GM21786 (cell line): ENCODE results near the gene AOAH.
"Not testable (repeated sequence)": the region's sequence is repeated elsewhere in the genome, so short reads cannot be mapped to it uniquely, and the experiment has no call there.

Experiments used
- ATAC-seq: cut with Tn5 transposase; IDR thresholded peaks from one replicate; pipeline ENCODE4 v1.9.1; 2021; ENCODE audit not compliant: unreplicated experiment

The AOAH gene

DNA sequence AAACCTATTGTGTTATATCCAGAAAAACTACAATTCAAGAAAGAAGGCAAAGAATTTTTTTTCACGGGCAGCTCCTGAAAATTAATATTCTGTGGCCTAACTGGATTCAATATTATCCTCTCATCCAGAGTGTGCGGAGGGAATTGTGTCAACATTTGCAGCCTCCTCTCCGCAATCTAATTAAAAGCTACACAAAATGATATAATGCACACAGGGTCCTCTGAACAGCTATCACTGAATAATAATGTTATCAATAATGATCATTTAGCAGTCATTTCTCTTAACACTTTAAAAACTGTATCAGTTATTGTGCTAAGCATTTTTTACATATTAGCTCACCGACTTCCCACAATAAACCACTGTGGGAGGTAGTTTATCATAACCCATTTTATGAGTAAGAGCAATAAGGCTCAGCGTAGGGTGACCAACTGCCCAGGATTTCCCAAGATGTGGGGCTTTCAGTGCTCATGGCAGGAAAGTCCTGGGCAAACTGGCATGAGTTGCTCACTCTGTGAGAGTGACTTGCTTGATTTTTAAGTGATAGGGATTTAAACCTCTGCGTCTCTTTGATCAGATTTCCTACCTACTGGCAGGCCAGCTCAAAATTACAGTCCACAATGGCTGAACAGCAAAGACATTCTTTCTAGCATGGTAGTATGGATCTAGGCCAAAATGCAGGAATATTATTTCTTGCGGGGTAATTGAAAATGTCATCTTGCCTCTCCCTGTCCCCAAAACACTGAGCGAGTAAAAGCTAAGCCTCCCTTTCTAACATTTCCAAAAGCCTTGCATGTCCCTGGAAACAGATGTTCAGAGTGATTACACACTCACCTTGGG, 65.7 kb downstream of the AOAH start:
- no peak for ATAC-seq

DNA sequence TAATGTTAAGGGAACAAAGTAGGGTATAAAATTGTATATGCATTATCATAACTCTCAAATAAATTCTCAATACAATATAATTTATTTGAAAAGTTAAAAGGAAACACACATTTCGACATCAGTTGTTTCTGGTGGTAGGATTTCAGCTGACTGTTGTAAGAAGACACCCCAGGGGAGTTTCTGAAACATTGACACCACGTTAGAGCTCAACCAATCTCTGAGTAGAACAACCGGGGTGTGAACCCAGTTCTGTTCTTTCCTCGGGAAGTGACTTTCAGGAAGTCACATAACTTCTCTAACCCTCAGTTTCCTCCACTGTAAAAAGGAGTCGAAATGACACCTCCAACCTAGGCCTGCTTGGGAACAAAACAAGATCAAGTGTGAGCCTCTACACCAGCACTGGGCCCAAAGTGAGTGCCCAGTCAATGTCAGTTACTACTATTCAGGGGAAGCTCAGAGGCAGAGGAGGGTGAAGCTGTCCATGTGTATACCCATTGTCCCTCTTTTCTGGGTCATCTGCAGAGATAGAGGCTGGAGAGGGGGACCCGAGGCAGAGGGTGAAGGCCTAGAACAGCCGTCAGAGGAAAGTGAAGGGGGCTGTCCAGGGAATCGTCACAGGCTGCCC, 67.1 kb downstream of the AOAH start:
- ATAC-seq, result no peak

DNA sequence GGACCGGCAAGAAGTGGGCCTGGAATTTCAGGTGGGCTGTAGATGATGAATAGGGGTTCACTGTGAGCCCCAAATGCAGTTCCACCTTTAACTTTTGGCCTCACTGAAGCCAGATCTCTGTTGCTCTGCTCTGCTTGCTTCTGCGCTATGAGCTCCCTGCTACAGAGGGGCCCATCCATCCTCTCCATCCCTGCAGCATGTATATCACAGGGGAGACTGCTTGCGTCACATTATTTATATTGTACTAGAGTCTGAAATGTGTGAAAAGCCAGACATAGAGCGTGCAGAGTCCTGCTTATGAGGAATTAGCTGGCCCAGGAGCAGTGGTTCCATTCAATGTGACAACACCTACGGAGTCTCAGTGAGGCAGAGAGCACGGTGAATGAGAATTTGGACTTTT, 69.9 kb downstream of the AOAH start:
- ATAC-seq, result no peak

DNA sequence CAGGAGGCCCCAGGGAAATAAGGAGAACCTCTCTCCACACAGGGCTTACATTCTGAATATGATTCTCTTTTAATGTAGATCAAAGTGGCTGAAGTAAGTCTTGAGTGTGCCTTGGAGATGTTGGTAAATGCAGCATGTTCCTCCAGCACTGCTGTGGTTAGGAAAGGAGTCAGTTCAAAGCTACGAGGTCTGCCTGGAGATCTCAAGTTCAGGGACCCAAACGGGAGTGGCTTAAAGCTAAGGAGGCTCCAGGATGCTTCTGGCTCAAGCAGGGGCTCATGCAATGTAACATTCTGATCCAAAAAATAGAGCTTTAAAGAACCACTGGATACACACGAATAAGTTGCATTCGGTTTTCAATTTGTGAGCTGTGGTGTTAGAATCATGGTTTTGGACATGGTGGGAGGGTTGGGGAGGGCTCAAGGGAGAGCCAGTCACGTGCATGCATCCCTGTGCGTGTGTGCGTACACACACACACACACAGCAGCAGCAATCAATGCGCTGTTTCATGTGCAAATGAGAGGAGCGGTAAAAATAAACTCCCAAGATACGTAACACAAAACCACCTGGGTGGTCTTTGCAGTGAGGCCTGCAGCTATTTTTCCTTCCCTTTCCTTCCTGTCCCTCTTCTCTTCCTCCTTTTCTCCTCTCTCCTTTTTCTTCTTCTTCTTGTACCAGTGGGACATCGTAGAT, 70.5 kb downstream of the AOAH start:
- ATAC-seq, result no peak

DNA sequence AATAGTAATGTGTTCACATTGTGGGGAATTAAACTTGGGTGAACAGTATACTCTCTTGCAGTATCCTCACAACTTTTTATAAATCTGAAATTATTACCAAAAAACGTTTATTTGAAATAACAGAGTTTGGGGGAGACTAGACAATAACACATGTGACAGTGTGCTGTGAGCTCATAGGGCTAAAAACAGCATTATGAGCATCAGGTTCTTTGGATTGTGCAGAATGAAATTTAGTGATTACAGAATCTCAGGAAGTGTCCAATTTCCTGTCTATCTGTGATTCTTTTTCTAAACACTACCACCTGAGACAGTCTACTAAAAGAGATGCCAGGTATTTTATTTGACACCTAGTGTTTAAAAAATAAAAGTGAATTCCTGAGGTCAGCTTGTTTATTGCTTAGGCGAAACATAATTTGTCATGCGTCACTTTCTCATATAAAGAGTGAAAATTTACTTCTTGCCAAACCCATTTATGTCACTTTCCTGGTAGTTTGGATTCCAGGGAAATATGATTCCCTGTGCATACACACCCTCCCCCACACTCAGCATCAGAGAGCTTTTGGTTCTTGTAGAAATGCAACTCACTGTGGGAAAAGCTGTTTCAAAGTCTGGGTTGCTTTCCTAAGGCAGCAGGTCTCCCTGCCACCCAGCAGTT, 71.2 kb downstream of the AOAH start:
- no peak for ATAC-seq

DNA sequence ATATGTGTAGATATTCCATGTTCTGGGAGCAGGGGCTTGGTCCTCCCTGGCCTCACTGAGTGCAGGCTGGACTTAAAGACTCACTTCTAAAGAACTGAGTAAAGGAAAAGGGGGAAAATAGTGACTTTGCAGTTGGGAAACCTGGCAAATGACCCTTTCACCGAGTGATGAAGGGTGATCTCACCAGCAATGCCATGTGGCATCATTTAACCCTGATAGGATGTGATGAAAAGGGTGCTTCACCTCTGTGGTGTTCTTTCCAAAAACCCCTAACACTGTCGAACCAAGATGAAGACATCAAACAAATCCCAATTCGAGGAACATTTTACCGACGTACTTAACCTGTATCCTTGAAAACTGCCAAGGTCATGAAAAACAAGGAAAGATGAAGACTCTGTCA, 71.9 kb downstream of the AOAH start:
- no peak for ATAC-seq

DNA sequence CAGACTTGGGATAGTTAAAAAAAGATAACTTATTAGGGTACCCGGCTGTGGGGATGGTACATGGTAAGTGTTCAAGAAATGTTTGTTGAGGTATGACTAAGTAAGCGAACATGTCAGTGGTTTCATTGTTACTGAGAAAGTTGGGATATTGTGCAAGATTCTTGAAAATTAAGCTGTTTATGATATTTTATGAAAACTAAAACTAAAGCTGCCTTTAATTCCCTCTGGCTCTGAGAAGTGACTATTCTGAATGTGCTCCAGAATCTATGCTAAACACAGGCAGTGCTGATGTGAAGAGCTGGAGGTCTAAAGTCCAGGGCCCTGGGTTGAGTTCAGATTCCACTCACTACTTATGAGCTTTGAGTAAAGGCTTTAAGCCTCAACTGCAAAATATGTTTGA, 72.9 kb downstream of the AOAH start:
- no peak for ATAC-seq

DNA sequence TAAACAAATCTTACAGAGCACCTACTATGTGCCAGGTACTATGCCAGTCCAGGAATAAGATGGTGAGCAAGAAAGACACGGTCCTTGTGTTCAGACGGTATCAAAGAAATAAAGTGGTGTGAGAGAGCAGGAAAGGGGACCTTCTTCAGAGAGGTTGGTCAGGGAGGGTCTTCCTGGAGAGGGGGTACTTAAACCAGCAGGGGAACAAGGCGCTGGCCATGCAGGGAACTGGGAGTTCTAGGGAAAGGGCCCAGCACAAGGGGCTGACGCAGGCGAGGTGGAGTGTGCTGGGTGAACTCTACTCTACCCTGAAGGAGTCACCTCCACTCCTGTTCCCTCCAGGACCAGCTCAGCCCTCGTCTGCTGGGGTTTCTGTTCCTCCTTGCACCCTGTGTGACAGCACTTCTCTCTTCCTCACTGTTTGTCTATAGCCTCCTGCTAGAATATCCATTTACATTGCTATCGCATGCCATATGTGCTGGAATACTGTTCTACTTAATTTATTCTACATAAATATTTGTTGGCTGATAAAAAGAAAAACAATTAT, 73.5 kb downstream of the AOAH start:
- no peak for ATAC-seq

DNA sequence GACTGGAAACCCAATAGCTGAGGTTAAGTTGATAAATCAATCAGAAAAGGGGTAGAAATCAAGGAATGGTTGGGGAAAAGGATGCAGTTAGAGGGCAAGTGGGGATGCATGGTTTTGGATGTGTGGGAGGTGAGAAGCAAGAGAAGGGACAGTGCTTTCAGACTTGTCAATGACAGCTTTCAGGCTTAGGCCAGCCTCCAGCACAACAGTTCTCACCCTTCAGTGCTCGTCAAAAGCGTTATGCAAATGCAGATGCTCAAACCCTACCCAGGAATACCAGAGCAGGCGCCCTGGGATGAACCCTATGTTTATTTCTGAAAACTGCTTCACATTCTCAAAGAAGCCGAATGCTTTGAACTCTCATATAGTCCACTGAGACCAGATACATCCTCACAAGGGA, 74.0 kb downstream of the AOAH start:
- ATAC-seq, result no peak

DNA sequence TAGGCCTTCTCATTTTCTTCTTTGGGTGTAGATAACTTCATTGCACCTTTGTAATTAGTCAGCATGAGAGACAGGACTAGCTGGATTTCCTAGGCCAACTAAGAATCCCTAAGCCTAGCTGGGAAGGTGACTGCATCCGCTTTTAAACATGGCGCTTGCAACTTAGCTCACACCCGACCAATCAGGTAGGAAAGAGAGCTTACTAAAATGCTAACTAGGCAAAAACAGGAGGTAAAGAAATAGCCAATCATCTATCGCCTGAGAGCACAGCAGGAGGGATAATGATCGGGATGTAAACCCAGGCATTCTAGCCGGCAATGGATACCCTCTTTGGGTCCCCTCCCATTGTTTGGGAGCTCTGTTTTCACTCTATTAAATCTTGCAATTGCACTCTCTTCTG, 75.0 kb downstream of the AOAH start:
- not testable (repeated sequence) for ATAC-seq

DNA sequence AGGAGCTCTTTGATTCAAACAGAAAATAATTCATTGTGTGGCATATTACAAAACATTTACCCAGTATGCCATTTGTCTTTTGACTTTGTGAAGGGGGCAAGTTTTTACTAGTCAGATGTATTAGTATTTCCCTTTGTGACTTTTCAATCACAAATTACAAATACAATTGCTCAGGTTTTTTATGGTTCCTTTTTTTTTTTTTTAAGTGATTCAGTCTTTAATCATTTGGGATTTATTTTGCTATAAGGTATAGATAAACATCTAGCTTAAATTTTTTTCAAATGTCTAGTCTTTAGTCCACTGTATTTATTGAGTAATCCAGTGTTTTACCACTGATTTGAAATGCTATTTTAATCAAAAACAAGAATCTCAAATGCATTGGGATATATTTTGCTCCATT, 75.9 kb downstream of the AOAH start:
- ATAC-seq, result no peak

DNA sequence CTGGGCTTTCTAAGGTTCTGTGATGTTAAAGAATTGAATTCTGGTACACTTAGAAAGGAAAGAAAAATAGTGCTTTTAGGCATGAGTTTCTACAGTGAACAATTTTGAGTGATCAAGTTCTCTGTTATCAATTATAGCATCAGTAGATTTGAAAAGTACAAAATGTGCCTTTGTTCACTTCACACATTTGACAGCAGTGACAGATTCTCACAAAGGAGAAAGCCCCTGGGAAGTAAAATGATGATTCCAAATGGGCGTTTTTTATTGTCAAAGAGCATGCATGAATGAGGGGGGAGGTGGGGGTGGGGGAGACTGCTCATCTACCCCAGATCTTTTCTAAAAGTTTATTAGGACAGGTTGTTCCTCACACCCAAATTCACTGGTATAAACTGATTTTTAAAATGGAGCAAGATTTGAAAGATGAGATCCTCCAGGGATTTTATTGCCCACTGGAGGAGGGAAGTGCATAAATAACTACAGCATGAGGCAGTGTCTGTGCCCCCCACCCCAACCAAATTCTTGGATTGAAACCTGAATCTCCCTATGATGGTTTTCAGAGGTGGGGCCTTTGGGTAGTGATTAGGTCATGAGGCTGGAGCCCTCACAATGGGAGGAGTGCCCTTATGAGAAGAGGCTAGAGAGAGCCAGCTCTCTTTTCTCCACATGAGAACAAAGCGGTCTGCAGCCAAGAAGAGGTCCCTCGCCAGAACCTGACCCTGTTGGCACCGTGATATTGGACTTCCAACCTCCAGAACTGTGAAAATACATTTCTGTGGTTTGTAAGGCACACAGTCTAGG, 79.5 kb downstream of the AOAH start:
- no peak for ATAC-seq

DNA sequence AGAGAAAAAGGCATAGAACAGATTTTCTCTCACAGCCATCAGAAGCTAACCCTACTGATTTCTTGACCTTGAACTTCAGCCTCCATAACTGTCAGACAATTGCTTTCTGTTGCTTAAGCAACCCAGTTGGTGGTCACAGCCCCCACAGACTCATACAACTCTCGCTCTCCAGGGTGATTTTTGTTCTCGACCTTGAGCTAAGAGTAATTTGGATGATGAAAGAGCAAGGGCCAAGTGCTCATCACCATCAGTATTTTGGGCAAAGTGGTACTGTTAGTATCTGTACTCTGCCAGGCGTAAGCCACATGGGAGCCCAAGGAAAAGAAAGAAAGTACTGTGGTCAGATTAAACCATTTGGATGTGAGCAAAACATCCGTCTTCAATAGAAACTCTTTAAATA, 81.9 kb downstream of the AOAH start:
- no peak for ATAC-seq

DNA sequence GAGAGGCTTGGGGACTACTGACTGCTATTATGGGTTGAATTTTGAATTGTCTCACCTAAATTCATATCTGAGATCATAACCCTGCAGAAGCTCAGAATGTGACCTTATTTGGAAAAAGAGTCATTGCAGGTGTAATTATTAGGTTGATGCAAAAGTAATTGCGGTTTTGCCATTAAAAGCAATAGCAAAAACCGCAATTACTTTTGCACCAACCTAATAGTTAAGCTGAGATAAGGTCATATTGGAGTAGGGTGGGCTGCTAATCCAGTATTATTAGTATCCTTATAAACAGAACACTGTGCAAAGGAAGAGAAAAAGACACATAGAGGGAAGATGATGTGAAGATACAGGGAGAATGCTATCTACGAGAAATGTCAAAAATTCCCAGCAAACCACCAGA, 82.3 kb downstream of the AOAH start:
- no peak for ATAC-seq

DNA sequence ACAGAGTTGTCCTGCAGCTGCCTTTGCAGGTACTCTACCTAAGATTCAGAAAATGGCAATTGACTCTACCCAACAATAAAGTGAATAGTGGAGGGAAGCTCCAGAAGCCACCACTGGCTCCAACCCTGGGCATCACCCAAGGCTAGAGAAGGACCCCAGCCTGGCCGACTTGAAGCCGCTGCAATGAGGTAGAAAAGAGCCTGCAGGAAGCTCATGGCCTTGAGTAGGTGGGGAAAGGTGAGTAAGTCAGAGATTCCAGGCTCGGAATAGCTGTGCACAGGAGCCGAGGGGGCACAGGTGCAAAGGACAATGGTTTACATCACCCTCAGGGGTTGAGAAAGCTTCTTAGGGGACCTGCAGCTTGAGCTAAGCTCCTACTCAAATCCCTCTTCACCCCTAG, 83.6 kb downstream of the AOAH start:
- ATAC-seq, result no peak

DNA sequence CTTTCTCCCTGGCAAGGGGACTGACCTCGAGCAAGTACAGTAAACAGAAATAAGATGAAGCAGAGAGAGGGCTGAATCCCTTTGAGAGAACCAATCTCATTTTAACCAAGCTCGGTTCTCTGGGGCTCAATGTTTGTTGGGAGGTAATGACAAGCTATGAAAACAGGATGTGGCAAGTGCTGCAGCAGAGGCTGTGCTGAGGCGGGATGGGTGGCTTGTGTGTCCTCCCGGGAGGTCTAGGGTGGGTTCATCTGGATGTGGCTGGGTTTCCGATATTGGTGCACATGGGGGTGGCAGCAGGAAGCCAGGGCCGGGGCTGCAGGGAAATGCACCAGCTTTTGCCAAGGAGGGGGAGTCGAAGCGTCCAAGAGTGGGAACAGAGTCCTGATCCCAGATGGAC, 84.5 kb downstream of the AOAH start:
- no peak for ATAC-seq

DNA sequence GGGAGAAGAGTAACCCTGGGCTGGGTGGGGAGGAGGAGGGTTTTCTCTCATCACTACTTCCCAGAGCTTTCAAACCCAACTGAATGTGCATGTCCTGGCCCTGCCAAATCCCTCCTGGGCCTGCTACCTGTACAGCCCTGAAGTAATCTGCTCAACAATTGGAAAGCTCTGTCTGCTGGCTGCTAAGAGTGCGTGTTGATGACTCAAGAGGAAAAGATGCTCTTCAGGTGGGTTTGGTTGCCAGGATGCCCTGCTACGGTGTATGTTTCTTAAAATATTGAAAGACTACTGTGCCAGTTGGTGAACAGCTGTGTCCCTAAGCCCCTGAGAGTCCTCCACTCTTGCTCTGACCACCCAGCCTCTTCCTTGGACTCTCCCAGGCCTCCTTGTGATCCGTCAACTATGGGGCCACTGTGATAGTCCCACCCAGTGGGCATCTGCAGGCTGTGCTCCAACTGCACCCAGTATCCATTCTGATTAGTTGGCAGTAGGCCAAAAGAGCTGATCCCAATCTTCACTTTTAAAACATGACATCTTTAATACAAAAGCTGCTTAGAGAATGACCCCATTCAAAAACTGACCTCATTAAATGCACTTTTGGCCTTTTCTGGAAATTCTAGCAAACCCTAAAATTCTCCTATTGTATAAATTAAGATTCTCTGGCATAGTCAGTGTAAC, 85.6 kb downstream of the AOAH start:
- ATAC-seq, result no peak

DNA sequence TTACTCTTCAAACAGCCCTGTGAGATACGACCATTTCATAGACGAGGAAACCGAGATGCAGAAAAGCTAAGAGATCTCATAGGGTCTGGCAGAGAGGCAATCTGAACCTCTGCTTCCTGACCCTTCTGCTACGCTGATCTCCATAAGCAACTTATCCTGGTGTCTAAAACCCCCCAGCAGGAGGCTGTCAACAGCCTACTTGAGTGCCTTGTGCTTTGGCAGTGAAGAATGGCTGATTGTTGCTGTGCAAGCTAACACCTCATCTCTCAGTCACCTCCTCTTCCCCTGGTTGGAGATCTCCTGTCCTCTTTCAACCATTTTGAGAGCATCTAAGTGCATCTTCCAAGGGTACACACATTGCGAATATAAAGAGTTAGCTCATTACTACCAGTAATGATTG, 86.2 kb downstream of the AOAH start:
- ATAC-seq, result no peak

DNA sequence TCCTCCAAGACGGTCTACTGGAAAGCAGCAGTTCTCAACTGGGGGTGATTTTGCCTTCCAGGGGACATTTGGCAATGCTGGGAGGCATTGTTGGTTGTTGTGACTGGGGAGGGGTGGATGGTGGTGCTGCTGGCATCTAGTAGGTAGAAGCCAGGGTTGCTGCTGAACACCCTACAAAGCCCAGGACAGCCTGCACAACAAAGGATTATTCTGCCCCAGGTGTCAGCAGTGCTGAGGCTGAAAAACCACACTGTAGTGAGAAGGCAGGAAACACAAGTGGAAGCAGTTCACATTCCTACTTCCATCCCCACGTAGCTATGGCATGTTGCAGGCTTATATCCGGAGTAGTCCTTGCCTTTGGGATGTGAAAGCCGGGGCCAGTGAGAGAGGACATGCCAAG, 86.9 kb downstream of the AOAH start:
- no peak for ATAC-seq

DNA sequence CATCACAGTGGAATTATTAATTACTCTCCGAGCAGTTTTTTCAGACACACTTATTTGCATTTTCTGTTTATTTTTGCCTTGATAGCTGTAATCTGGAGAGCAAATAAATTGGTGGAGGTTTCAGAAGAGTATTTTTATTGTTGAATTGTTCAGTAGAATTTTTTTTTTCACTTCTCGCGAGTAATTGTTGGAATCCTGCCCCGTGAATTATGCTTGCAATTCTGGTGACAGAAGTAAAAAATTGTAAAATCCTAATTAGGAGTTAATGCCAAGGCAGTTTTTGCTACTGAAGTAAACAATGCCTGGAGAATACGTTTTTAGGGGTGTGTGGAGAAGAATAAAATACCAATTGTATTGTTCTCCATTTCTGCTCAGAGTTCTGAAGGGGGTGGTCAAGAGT, 88.2 kb downstream of the AOAH start:
- no peak for ATAC-seq
